Measurements from ENCODE around the gene CCDC89. TPM values are rescaled to one million over a fixed set of nuclear protein-coding genes. Genes with fewer than 3 reads are reported as not detected.

The CCDC89 gene
- total and polyA plus RNA-seq, 2 donors (not counting 1 experiment from before 2014, with no cell fraction given): not detected

DNA sequence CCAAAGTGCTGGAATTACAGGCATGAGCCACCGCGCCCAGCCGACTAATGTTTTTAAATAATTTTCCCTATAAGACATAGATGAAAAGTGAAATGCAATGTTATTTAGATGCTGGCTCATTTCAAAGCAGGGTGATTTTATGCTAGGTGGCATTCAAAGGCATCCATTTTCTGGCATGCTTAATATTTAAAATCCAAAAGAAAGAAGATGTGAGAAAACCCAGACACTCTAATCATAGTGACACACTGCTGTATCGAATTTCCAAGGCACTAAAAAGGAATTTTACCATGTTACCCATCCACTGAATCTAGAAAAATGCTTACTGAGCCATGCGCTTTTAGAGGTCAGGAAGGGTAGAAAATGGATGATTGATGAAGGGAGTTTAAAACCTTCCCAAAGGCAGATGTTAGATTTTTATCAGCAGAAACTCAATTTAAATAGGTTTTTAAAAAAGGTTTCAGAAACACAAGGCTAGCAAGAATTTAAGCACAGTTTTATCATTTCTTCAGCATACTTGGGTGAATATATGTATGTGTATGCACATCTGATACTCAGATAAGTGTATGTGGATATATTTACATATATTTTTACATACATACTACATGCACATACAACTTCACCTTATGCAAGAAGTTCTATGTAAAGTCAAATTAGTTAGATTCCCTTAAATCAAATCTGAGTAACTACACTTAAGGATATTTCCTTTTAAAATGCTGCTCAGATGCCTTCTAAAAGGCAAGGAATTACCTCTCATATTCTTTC is 24.1 kb upstream of the CCDC89 start:
- H3K9ac ChIP-seq (ENCODE audit: low read length): no peak overlapping the region
- no peak overlapping the region for H3K4me3 Mint-ChIP-seq
- TF ChIP-seq, protein P1, sequence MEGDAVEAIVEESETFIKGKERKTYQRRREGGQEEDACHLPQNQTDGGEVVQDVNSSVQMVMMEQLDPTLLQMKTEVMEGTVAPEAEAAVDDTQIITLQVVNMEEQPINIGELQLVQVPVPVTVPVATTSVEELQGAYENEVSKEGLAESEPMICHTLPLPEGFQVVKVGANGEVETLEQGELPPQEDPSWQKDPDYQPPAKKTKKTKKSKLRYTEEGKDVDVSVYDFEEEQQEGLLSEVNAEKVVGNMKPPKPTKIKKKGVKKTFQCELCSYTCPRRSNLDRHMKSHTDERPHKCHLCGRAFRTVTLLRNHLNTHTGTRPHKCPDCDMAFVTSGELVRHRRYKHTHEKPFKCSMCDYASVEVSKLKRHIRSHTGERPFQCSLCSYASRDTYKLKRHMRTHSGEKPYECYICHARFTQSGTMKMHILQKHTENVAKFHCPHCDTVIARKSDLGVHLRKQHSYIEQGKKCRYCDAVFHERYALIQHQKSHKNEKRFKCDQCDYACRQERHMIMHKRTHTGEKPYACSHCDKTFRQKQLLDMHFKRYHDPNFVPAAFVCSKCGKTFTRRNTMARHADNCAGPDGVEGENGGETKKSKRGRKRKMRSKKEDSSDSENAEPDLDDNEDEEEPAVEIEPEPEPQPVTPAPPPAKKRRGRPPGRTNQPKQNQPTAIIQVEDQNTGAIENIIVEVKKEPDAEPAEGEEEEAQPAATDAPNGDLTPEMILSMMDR (IDR thresholded peaks at IDR 0.05): no peak
- no peak for TF ChIP-seq EZH2 (IDR thresholded peaks at IDR 0.05; ENCODE audit: borderline replicate concordance, insufficient read depth, low read depth, low read length, poor library complexity, severe bottlenecking)
- no peaks in the 10 kb centered on the region for H3K36me3 ChIP-seq (replicated peaks in 1 of 2; ENCODE audit: control extremely low read depth in 1 of 2, control insufficient read depth in 1 of 2, extremely low read depth in 1 of 2, insufficient read depth in 2 of 2, low read length in 1 of 2)
- POLR2A ChIA-PET: no interaction called here
- ATAC-seq (ENCODE audit: low read depth) (no peak), DNase-seq (no peak)
- H3K4me1 ChIP-seq (ENCODE audit: control insufficient read depth in 2 of 2, insufficient read depth in 2 of 2, low read length in 2 of 2): no peaks in the 10 kb centered on the region
- no peak overlapping the region for H2AFZ ChIP-seq (ENCODE audit: insufficient read depth, low read depth, low read length, poor library complexity, severe bottlenecking)
- H3K27ac ChIP-seq (ENCODE audit: low read length in 2 of 2): no peak overlapping the region
- H3K9me3 Mint-ChIP-seq (ENCODE audit: insufficient read depth): no peaks in the 10 kb centered on the region
- H4K20me1 ChIP-seq (ENCODE audit: control insufficient read depth, insufficient read depth, low read length, poor library complexity, severe bottlenecking): no peaks in the 10 kb centered on the region
- H3K27me3 Mint-ChIP-seq: no peaks in the 10 kb centered on the region
- intact Hi-C loops (cut with micrococcal nuclease): no loop called here
- H3K4me3 ChIP-seq (ENCODE audit: control extremely low read depth in 1 of 5, extremely low read depth in 1 of 5, insufficient read depth in 1 of 5, low read depth in 2 of 5, low read length in 4 of 5): no peak overlapping the region
- H3K4me1 Mint-ChIP-seq: no peaks in the 10 kb centered on the region
- no peak overlapping the region for H3K4me2 ChIP-seq (replicated peaks; ENCODE audit: low read depth, low read length, poor library complexity, severe bottlenecking)
- no peak overlapping the region for H3K27ac Mint-ChIP-seq
- CTCF ChIA-PET: no interaction called here
- WGBS (ENCODE audit: insufficient coverage): no CpG with 5 or more reads among the region's 5 CpGs
- no peaks in the 10 kb centered on the region for H3K9me3 ChIP-seq (ENCODE audit: control extremely low read depth in 1 of 3, control insufficient read depth in 2 of 3, insufficient read depth in 1 of 3, low read length in 2 of 3)
- H3K27me3 ChIP-seq (replicated peaks in 1 of 4; ENCODE audit: control extremely low read depth in 1 of 4, control insufficient read depth in 3 of 4, insufficient read depth in 4 of 4, low read length in 3 of 4): no peaks in the 10 kb centered on the region
- no peaks in the 10 kb centered on the region for H3K79me2 ChIP-seq (ENCODE audit: control insufficient read depth, insufficient read depth, low read length)

DNA sequence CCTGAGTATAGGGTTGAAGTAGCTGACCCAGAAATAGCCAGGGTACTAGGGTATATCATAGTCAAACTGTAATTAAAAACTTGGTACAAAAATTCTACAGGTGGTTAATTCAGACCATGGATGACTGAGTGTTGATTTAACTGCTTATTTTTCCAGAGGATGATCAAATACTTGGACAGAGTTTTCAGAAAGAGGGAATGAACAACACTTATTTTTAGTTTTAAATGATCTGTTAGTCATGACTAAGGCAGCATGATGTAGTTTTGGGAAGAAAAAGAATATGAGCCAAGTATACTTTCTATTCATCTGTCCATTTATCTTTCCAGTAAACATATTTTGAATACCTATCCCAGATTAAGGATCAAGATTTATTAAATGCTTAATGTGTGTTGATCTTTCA is 19.8 kb upstream of the CCDC89 start:
- Mint-ChIP-seq H3K27me3 (no peaks in the 10 kb centered on the region), H3K4me3 (no peak overlapping the region), H3K27ac (no peak overlapping the region), H3K4me1 (no peaks in the 10 kb centered on the region), H3K9me3 (ENCODE audit: insufficient read depth) (no peaks in the 10 kb centered on the region)
- no peaks in the 10 kb centered on the region for H3K4me1 ChIP-seq (ENCODE audit: control insufficient read depth in 2 of 2, insufficient read depth in 2 of 2, low read length in 2 of 2)
- POLR2A ChIA-PET: no interaction called here
- intact Hi-C loops (cut with micrococcal nuclease): no loop called here
- CTCF ChIA-PET: no interaction called here
- H3K36me3 ChIP-seq (replicated peaks in 1 of 2; ENCODE audit: control extremely low read depth in 1 of 2, control insufficient read depth in 1 of 2, extremely low read depth in 1 of 2, insufficient read depth in 2 of 2, low read length in 1 of 2): no peaks in the 10 kb centered on the region
- H3K4me3 ChIP-seq (ENCODE audit: control extremely low read depth in 1 of 5, extremely low read depth in 1 of 5, insufficient read depth in 1 of 5, low read depth in 2 of 5, low read length in 4 of 5): no peak overlapping the region
- no peak overlapping the region for H2AFZ ChIP-seq (ENCODE audit: insufficient read depth, low read depth, low read length, poor library complexity, severe bottlenecking)
- DNase-seq (no peak), ATAC-seq (ENCODE audit: low read depth) (no peak)
- no peak overlapping the region for H3K9ac ChIP-seq (ENCODE audit: low read length)
- H3K27ac ChIP-seq (ENCODE audit: low read length in 2 of 2): no peak overlapping the region
- peaks cover 0 to 6% (median 0%) of the 10 kb centered on the region in 4 experiments for H3K27me3 ChIP-seq (replicated peaks in 1 of 4; ENCODE audit: control extremely low read depth in 1 of 4, control insufficient read depth in 3 of 4, insufficient read depth in 4 of 4, low read length in 3 of 4)
- no peak overlapping the region for H3K4me2 ChIP-seq (replicated peaks; ENCODE audit: low read depth, low read length, poor library complexity, severe bottlenecking)
- no peaks in the 10 kb centered on the region for H3K9me3 ChIP-seq (ENCODE audit: control extremely low read depth in 1 of 3, control insufficient read depth in 2 of 3, insufficient read depth in 1 of 3, low read length in 2 of 3)
- H4K20me1 ChIP-seq (ENCODE audit: control insufficient read depth, insufficient read depth, low read length, poor library complexity, severe bottlenecking): no peaks in the 10 kb centered on the region
- no peaks in the 10 kb centered on the region for H3K79me2 ChIP-seq (ENCODE audit: control insufficient read depth, insufficient read depth, low read length)
- no peak for TF ChIP-seq EZH2 (IDR thresholded peaks at IDR 0.05; ENCODE audit: borderline replicate concordance, insufficient read depth, low read depth, low read length, poor library complexity, severe bottlenecking)
- TF ChIP-seq, protein P1 (IDR thresholded peaks at IDR 0.05): no peak
